ENCODE results near the gene RAET1L. TPM values are rescaled to one million over a fixed set of nuclear protein-coding genes. Genes with fewer than 3 reads are reported as not detected.
"Not testable (repeated sequence)": the region's sequence is repeated elsewhere in the genome, so short reads cannot be mapped to it uniquely, and the experiment has no call there.

Gene RAET1L
- total RNA-seq, 2 experiments from 2014 or later: not detected

DNA sequence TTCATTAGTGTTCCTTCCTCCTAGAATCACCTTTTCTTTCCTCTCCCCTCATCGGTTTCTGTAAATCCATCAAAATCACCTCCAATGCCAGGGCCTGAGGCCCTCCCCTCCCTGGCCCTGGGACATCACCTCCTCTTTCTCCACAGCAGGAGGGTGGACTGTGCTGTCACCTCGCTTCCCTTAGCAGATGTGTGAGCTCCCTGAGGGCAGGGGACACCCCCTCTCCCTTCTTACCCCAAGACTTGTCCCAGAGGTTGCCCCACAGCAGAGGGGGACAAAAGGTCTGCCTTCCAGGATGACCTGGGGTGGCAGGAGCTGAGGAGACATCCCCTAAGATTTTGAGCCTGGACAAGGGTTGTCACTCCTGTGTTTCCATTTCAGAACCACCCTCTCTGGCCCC lies 55.7 kb downstream of the RAET1L start:
- POLR2A ChIA-PET: no interaction called here

GRCh38 chr6:149968909-149969308 lies 56.4 kb downstream of the RAET1L start:
- H3K27ac Mint-ChIP-seq; H3K4me3 Mint-ChIP-seq; H3K9me3 Mint-ChIP-seq; H3K36me3 Mint-ChIP-seq (ENCODE audit: low read depth); POLR2A ChIA-PET; DNase-seq: not testable (repeated sequence)
- CTCF ChIA-PET: interaction anchor here (0.6 kb wide), 1 partner anchor 171 kb away, joined by 3 read pairs; no protein-coding TSS in a partner anchor
- Mint-ChIP-seq H3K4me1 (peaks cover 18% of the 10 kb centered on the region), H3K27me3 (peaks cover 69% of the 10 kb centered on the region)

More for the DNA sequence above, 55.7 kb downstream of the RAET1L start:
- no peak for DNase-seq
- Mint-ChIP-seq H3K4me1 (peaks cover 18% of the 10 kb centered on the region), H3K36me3 (ENCODE audit: low read depth) (peaks cover 4% of the 10 kb centered on the region), H3K9me3 (no peaks in the 10 kb centered on the region), H3K27ac (no peak overlapping the region), H3K4me3 (no peak overlapping the region), H3K27me3 (peaks cover 69% of the 10 kb centered on the region)
- CTCF ChIA-PET: interaction anchor here (1.5 kb wide), 1 partner anchor 47 kb away, joined by 5 read pairs; no protein-coding TSS in a partner anchor

Other genes starting within 250 kb of the RAET1L start
- 1 to 10 TPM; 6.5 to 7.4 TPM for gene LRP11, start 161.2 kb downstream of the RAET1L start, total RNA-seq
- not detected for gene RAET1E, start 127.4 kb downstream of the RAET1L start, total RNA-seq
- gene RAET1G, start 102.4 kb downstream of the RAET1L start, total RNA-seq: not detected
- under 1 TPM; 0.40 to 0.50 TPM for gene ULBP2, start 83.5 kb downstream of the RAET1L start, total RNA-seq
- under 1 TPM; 0.55 to 0.67 TPM for gene ULBP1, start 61.6 kb downstream of the RAET1L start, total RNA-seq
- gene ULBP3, start 43.6 kb upstream of the RAET1L start, total RNA-seq: 1 to 10 TPM; 1.0 to 1.1 TPM
- gene PPP1R14C, start 117.5 kb upstream of the RAET1L start, total RNA-seq: not detected